SH-SY5Y (cell line): Measurements from ENCODE around the gene AHNAK.

ENCODE experiments used
- GATA2 ChIP-seq: IDR thresholded peaks from 2 replicates; pipeline ENCODE4 v1.6.1; 2011; ENCODE audit warnings: mild to moderate bottlenecking, low read depth, low read length
- GATA3 ChIP-seq: IDR thresholded peaks from 2 replicates; pipeline ENCODE4 v1.6.1; 2011; ENCODE audit warnings: low read depth, mild to moderate bottlenecking, low read length, moderate library complexity

DNA sequence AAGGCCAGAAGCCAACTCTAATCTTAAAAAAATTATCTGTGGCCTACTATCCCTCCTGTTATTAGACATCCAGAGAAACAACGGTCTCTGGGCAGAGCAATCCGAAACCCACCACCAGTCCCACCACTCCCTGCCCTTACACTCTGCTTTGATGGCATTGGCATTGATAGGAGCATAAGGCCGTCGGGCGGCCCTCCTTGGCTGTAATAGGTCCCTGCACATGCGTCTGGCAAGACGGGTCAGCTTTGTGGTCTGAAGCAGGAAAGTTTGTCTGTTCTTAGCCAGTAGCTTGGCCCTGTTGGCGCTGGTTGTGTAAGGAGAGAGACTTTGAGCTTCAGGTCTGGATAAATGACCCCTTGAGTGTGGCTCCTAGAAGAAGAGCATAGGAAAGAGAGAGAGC is 48.5 kb upstream of the AHNAK start:
- TF ChIP-seq GATA3: no peak
- TF ChIP-seq GATA2: no peak
